ENCODE data around the gene CCDC146.

CCDC146 gene

GRCh38 chr7:77254915-77255314, 132.5 kb downstream of the CCDC146 start:
- TF ChIP-seq CTCF (IDR thresholded peaks at IDR 0.05; ENCODE audit: control insufficient read depth, insufficient read depth, low read depth, low read length, missing control alignments) = no peak
- H3K4me3 ChIP-seq (ENCODE audit: control insufficient read depth, low read depth, low read length) = no peak overlapping the region
- DNase-seq (ENCODE audit: low read depth) = no peak

- peak; percentile 25 for DNase-seq (ENCODE audit: low read depth)
- no peak for TF ChIP-seq CTCF (IDR thresholded peaks at IDR 0.05; ENCODE audit: control insufficient read depth, insufficient read depth, low read depth, low read length, missing control alignments)
- H3K4me3 ChIP-seq (ENCODE audit: control insufficient read depth, low read depth, low read length) = no peak overlapping the region
These were observed 135.6 kb downstream of the CCDC146 start for GRCh38 chr7:77258014-77258413.

GRCh38 chr7:77258593-77258992, 136.2 kb downstream of the CCDC146 start:
- no peak for TF ChIP-seq CTCF (IDR thresholded peaks at IDR 0.05; ENCODE audit: control insufficient read depth, insufficient read depth, low read depth, low read length, missing control alignments)
- DNase-seq (ENCODE audit: low read depth) = no peak
- no peak overlapping the region for H3K4me3 ChIP-seq (ENCODE audit: control insufficient read depth, low read depth, low read length)

- TF ChIP-seq CTCF (IDR thresholded peaks at IDR 0.05; ENCODE audit: control insufficient read depth, insufficient read depth, low read depth, low read length, missing control alignments) = no peak
These were observed 139.9 kb downstream of the CCDC146 start for GRCh38 chr7:77262316-77262715.

GRCh38 chr7:77265666-77266065, 143.3 kb downstream of the CCDC146 start:
- H3K4me3 ChIP-seq (ENCODE audit: control insufficient read depth, low read depth, low read length) = no peak overlapping the region
- TF ChIP-seq CTCF (IDR thresholded peaks at IDR 0.05; ENCODE audit: control insufficient read depth, insufficient read depth, low read depth, low read length, missing control alignments) = no peak
- no peak for DNase-seq (ENCODE audit: low read depth)

More at GRCh38 chr7:77262316-77262715, 139.9 kb downstream of the CCDC146 start:
- no peak for DNase-seq (ENCODE audit: low read depth)
- no peak overlapping the region for H3K4me3 ChIP-seq (ENCODE audit: control insufficient read depth, low read depth, low read length)

- no peak for TF ChIP-seq CTCF (IDR thresholded peaks at IDR 0.05; ENCODE audit: control insufficient read depth, insufficient read depth, low read depth, low read length, missing control alignments)
- H3K4me3 ChIP-seq (ENCODE audit: control insufficient read depth, low read depth, low read length) = no peak overlapping the region
- no peak for DNase-seq (ENCODE audit: low read depth)
These were observed 143.9 kb downstream of the CCDC146 start for GRCh38 chr7:77266291-77266794.

Measured in AG09309 (cell line).